Measurements from ENCODE around the gene SSR3.

Gene SSR3

GRCh38 chr3:156554515-156554841 is 439 bp downstream of the SSR3 start:
- Mint-ChIP-seq H3K27ac (peak overlapping the region; percentile 93), H3K4me3 (peak overlapping the region; percentile 95), H3K9me3 (no peaks in the 10 kb centered on the region), H3K36me3 (ENCODE audit: low read depth) (peaks cover 45% of the 10 kb centered on the region), H3K4me1 (ENCODE audit: low read depth) (peaks cover 50% of the 10 kb centered on the region), H3K27me3 (no peaks in the 10 kb centered on the region)

GRCh38 chr3:156553705-156554356 is 1.1 kb downstream of the SSR3 start:
- Mint-ChIP-seq H3K4me3 (peak overlapping the region; percentile 95), H3K27me3 (no peaks in the 10 kb centered on the region), H3K36me3 (ENCODE audit: low read depth) (peaks cover 52% of the 10 kb centered on the region), H3K9me3 (no peaks in the 10 kb centered on the region), H3K27ac (peak overlapping the region; percentile 93), H3K4me1 (ENCODE audit: low read depth) (peaks cover 52% of the 10 kb centered on the region)

- Mint-ChIP-seq H3K27ac (no peak overlapping the region), H3K4me3 (peak overlapping the region; percentile 95), H3K36me3 (ENCODE audit: low read depth) (peaks cover 60% of the 10 kb centered on the region)
These were observed 1.9 kb downstream of the SSR3 start for GRCh38 chr3:156552973-156553372.

GRCh38 chr3:156551746-156552145 is 3.2 kb downstream of the SSR3 start:
- H3K4me1 Mint-ChIP-seq (ENCODE audit: low read depth) = peaks cover 61% of the 10 kb centered on the region
- H3K4me3 Mint-ChIP-seq = peak overlapping the region; percentile 95
- H3K27ac Mint-ChIP-seq = no peak overlapping the region
- H3K9me3 Mint-ChIP-seq = no peaks in the 10 kb centered on the region
- no peaks in the 10 kb centered on the region for H3K27me3 Mint-ChIP-seq
- peaks cover 73% of the 10 kb centered on the region for H3K36me3 Mint-ChIP-seq (ENCODE audit: low read depth)

More at GRCh38 chr3:156552973-156553372, 1.9 kb downstream of the SSR3 start:
- no peaks in the 10 kb centered on the region for H3K9me3 Mint-ChIP-seq
- H3K4me1 Mint-ChIP-seq (ENCODE audit: low read depth) = peaks cover 54% of the 10 kb centered on the region
- H3K27me3 Mint-ChIP-seq = no peaks in the 10 kb centered on the region

- peaks cover 78% of the 10 kb centered on the region for H3K36me3 Mint-ChIP-seq (ENCODE audit: low read depth)
- no peaks in the 10 kb centered on the region for H3K9me3 Mint-ChIP-seq
- no peaks in the 10 kb centered on the region for H3K27me3 Mint-ChIP-seq
- H3K27ac Mint-ChIP-seq = no peak overlapping the region
- H3K4me3 Mint-ChIP-seq = no peak overlapping the region
- H3K4me1 Mint-ChIP-seq (ENCODE audit: low read depth) = peaks cover 66% of the 10 kb centered on the region
These were observed 3.7 kb downstream of the SSR3 start for GRCh38 chr3:156551261-156551660.

- peaks cover 95% of the 10 kb centered on the region for H3K36me3 Mint-ChIP-seq (ENCODE audit: low read depth)
- no peaks in the 10 kb centered on the region for H3K27me3 Mint-ChIP-seq
- H3K27ac Mint-ChIP-seq = no peak overlapping the region
- H3K9me3 Mint-ChIP-seq = no peaks in the 10 kb centered on the region
- peaks cover 55% of the 10 kb centered on the region for H3K4me1 Mint-ChIP-seq (ENCODE audit: low read depth)
- no peak overlapping the region for H3K4me3 Mint-ChIP-seq
These were observed 6.0 kb downstream of the SSR3 start for GRCh38 chr3:156548902-156549301.

- Mint-ChIP-seq H3K36me3 (ENCODE audit: low read depth) (peaks cover 97% of the 10 kb centered on the region), H3K9me3 (no peaks in the 10 kb centered on the region), H3K4me1 (ENCODE audit: low read depth) (peaks cover 48% of the 10 kb centered on the region), H3K27ac (no peak overlapping the region), H3K4me3 (no peak overlapping the region), H3K27me3 (no peaks in the 10 kb centered on the region)
These were observed 6.8 kb downstream of the SSR3 start for GRCh38 chr3:156548041-156548687.

- Mint-ChIP-seq H3K4me3 (no peak overlapping the region), H3K27me3 (no peaks in the 10 kb centered on the region), H3K9me3 (no peaks in the 10 kb centered on the region), H3K36me3 (ENCODE audit: low read depth) (peaks cover 97% of the 10 kb centered on the region), H3K4me1 (ENCODE audit: low read depth) (peaks cover 42% of the 10 kb centered on the region), H3K27ac (no peak overlapping the region)
These were observed 7.3 kb downstream of the SSR3 start for GRCh38 chr3:156547637-156548036.

- H3K36me3 Mint-ChIP-seq (ENCODE audit: low read depth) = peaks cover 76% of the 10 kb centered on the region
- no peak overlapping the region for H3K27ac Mint-ChIP-seq
These were observed 11.8 kb downstream of the SSR3 start for GRCh38 chr3:156543043-156543555.

GRCh38 chr3:156542101-156543042 is 12.5 kb downstream of the SSR3 start:
- Mint-ChIP-seq H3K27ac (no peak overlapping the region), H3K9me3 (no peaks in the 10 kb centered on the region), H3K4me3 (no peak overlapping the region), H3K36me3 (ENCODE audit: low read depth) (peaks cover 69% of the 10 kb centered on the region), H3K27me3 (no peaks in the 10 kb centered on the region), H3K4me1 (ENCODE audit: low read depth) (peaks cover 13% of the 10 kb centered on the region)

More at GRCh38 chr3:156543043-156543555, 11.8 kb downstream of the SSR3 start:
- no peaks in the 10 kb centered on the region for H3K9me3 Mint-ChIP-seq
- H3K4me1 Mint-ChIP-seq (ENCODE audit: low read depth) = peaks cover 13% of the 10 kb centered on the region
- no peak overlapping the region for H3K4me3 Mint-ChIP-seq
- no peaks in the 10 kb centered on the region for H3K27me3 Mint-ChIP-seq

- no peaks in the 10 kb centered on the region for H3K9me3 Mint-ChIP-seq
- H3K4me3 Mint-ChIP-seq = no peak overlapping the region
- H3K4me1 Mint-ChIP-seq (ENCODE audit: low read depth) = peaks cover 13% of the 10 kb centered on the region
- H3K27me3 Mint-ChIP-seq = no peaks in the 10 kb centered on the region
- no peak overlapping the region for H3K27ac Mint-ChIP-seq
- H3K36me3 Mint-ChIP-seq (ENCODE audit: low read depth) = peaks cover 50% of the 10 kb centered on the region
These were observed 15.1 kb downstream of the SSR3 start for GRCh38 chr3:156539802-156540201.

- H3K27me3 Mint-ChIP-seq = no peaks in the 10 kb centered on the region
- no peak overlapping the region for H3K4me3 Mint-ChIP-seq
- H3K36me3 Mint-ChIP-seq (ENCODE audit: low read depth) = peaks cover 42% of the 10 kb centered on the region
These were observed 15.9 kb downstream of the SSR3 start for GRCh38 chr3:156539051-156539450.

GRCh38 chr3:156536524-156537316 is 18.2 kb downstream of the SSR3 start:
- Mint-ChIP-seq H3K36me3 (ENCODE audit: low read depth) (peaks cover 28% of the 10 kb centered on the region), H3K4me3 (no peak overlapping the region), H3K27ac (peak overlapping the region; percentile 28), H3K27me3 (no peaks in the 10 kb centered on the region), H3K9me3 (no peaks in the 10 kb centered on the region), H3K4me1 (ENCODE audit: low read depth) (peaks cover 14% of the 10 kb centered on the region)

More at GRCh38 chr3:156539051-156539450, 15.9 kb downstream of the SSR3 start:
- H3K9me3 Mint-ChIP-seq = no peaks in the 10 kb centered on the region
- no peak overlapping the region for H3K27ac Mint-ChIP-seq
- peaks cover 14% of the 10 kb centered on the region for H3K4me1 Mint-ChIP-seq (ENCODE audit: low read depth)

GRCh38 chr3:156535798-156536197 is 19.1 kb downstream of the SSR3 start:
- Mint-ChIP-seq H3K4me3 (no peak overlapping the region), H3K27me3 (no peaks in the 10 kb centered on the region), H3K4me1 (ENCODE audit: low read depth) (peaks cover 14% of the 10 kb centered on the region), H3K27ac (peak overlapping the region; percentile 9), H3K9me3 (no peaks in the 10 kb centered on the region), H3K36me3 (ENCODE audit: low read depth) (peaks cover 21% of the 10 kb centered on the region)
